H1 (cell line): Measurements from ENCODE around the gene SLC51B. TPM values are rescaled to one million over a fixed set of nuclear protein-coding genes. Genes with fewer than 3 reads are reported as not detected.

Experiments used
- CTCF ChIA-PET: fragments of 300-600 bp; sonication (Branson Sonifier 250); formaldehyde crosslinking; loops from one replicate; lab custom pipeline; 2021; ENCODE audit not compliant: partially characterized antibody; lab: Charles Lee
- POLR2A ChIA-PET: fragments of 300-600 bp; sonication (Branson Sonifier 250); formaldehyde crosslinking; loops from one replicate; lab custom pipeline; 2021; ENCODE audit warnings: inconsistent platforms; ENCODE audit not compliant: partially characterized antibody; lab: Charles Lee
- DNase-seq, 2 experiments: peaks; one replicate each; pipeline versions ENCODE4 v3.0.0 to v3.0.0-alpha.2; 2010 to 2022; ENCODE audit warnings: low spot score in 2 of 2, low read depth in 1 of 2, mixed read lengths in 1 of 2
- FAIRE-seq: peaks from 2 replicates; lab custom pipeline; 2011; peaks lifted over from hg19 to GRCh38; lab: Jason Lieb, UNC
- H2AFZ ChIP-seq: 2 replicates; pipeline ENCODE4 v1.8.1; 2012; ENCODE audit warnings: low read length, inconsistent platforms
- H2AK5ac ChIP-seq: 2 replicates; pipeline ENCODE4 v1.6.1; 2013; ENCODE audit warnings: low read depth, low read length
- H2BK120ac ChIP-seq: replicated peaks from 2 replicates; pipeline ENCODE3; 2013; ENCODE audit warnings: low read depth, low read length, inconsistent platforms
- H2BK12ac ChIP-seq: 2 replicates; pipeline ENCODE4 v1.6.1; 2013; ENCODE audit warnings: low read depth, low read length
- H2BK15ac ChIP-seq: 2 replicates; pipeline ENCODE4 v1.6.1; 2013; ENCODE audit warnings: low read length
- H2BK20ac ChIP-seq: 2 replicates; pipeline ENCODE4 v1.6.1; 2013; ENCODE audit warnings: low read length
- H2BK5ac ChIP-seq: 2 replicates; pipeline ENCODE4 v1.6.1; 2013; ENCODE audit warnings: low read depth, low read length
- H3K14ac ChIP-seq: 2 replicates; pipeline ENCODE4 v1.6.1; 2013; ENCODE audit warnings: inconsistent platforms; ENCODE audit not compliant: insufficient read length
- H3K18ac ChIP-seq: 2 replicates; pipeline ENCODE4 v1.6.1; 2013; ENCODE audit warnings: low read length; ENCODE audit errors: extremely low read depth
- H3K23ac ChIP-seq: 2 replicates; pipeline ENCODE4 v1.6.1; 2013; ENCODE audit warnings: inconsistent platforms; ENCODE audit not compliant: insufficient read length
- H3K23me2 ChIP-seq: 2 replicates; pipeline ENCODE4 v1.6.1; 2013; ENCODE audit warnings: low read depth, low read length
- H3K27ac ChIP-seq: 2 replicates; pipeline ENCODE4 v1.6.1; 2011; ENCODE audit warnings: low read depth, low read length, inconsistent platforms
- H3K27me3 ChIP-seq, 4 experiments: replicated peaks in 1 of 4; 1 replicate in 1 of 4; 2 replicates in 3 of 4; pipeline versions ENCODE4 v1.6.1 to v1.8.1; 2011 to 2013; ENCODE audit warnings: low read length in 3 of 4, mild to moderate bottlenecking in 3 of 4, inconsistent platforms in 2 of 4, mixed read lengths in 2 of 4, moderate library complexity in 1 of 4; ENCODE audit not compliant: control insufficient read depth in 3 of 4, insufficient read depth in 3 of 4; ENCODE audit errors: extremely low read depth in 1 of 4
- H3K36me3 ChIP-seq, 4 experiments: 2 replicates each; pipeline versions ENCODE4 v1.6.1 to v1.8.1; 2011 to 2013; ENCODE audit warnings: mild to moderate bottlenecking in 4 of 4, low read length in 3 of 4, moderate library complexity in 2 of 4, control low read depth in 1 of 4, inconsistent platforms in 1 of 4; ENCODE audit not compliant: insufficient read depth in 4 of 4, control insufficient read depth in 2 of 4
- H3K4ac ChIP-seq: replicated peaks from 2 replicates; pipeline ENCODE3; 2013; ENCODE audit warnings: low read length, low read depth, mixed read lengths, inconsistent platforms; ENCODE audit not compliant: insufficient read length
- H3K4me1 ChIP-seq, 4 experiments: replicated peaks in 1 of 4; 1 replicate in 1 of 4; 2 replicates in 3 of 4; pipeline versions ENCODE4 v1.6.1 to v1.8.1; 2011 to 2013; ENCODE audit warnings: low read length in 3 of 4, inconsistent platforms in 2 of 4, mixed read lengths in 1 of 4; ENCODE audit not compliant: insufficient read depth in 4 of 4, control insufficient read depth in 3 of 4
- H3K4me2 ChIP-seq, 2 experiments: 2 replicates each; pipeline versions ENCODE4 v1.6.1 to v1.8.1; 2011 to 2013; ENCODE audit warnings: low read depth in 2 of 2, low read length in 2 of 2, control low read depth in 1 of 2, inconsistent platforms in 1 of 2, mild to moderate bottlenecking in 1 of 2; ENCODE audit not compliant: insufficient read depth in 1 of 2
- H3K4me3 ChIP-seq, 4 experiments: fragments of 200-600, 300-600 bp in 1 of 4; sonication (generic), shearing (Covaris generic), sonication (Bioruptor Twin) in 1 of 4; 2 replicates each; pipeline versions ENCODE4 v1.5.1 to v1.8.1; 2011 to 2016; ENCODE audit warnings: low read length in 4 of 4, low read depth in 3 of 4, control low read depth in 2 of 4, inconsistent platforms in 2 of 4, mild to moderate bottlenecking in 2 of 4, mixed read lengths in 1 of 4, moderate library complexity in 1 of 4; ENCODE audit not compliant: insufficient read depth in 2 of 4; ENCODE audit errors: extremely low read depth in 1 of 4
- H3K56ac ChIP-seq: replicated peaks from 2 replicates; pipeline ENCODE3; 2013; ENCODE audit warnings: low read depth, mild to moderate bottlenecking, mixed read lengths, low read length, inconsistent platforms; ENCODE audit not compliant: insufficient read length
- H3K79me1 ChIP-seq: 2 replicates; pipeline ENCODE4 v1.6.1; 2013; ENCODE audit warnings: low read depth, low read length, control low read depth
- H3K79me2 ChIP-seq, 2 experiments: 2 replicates each; pipeline versions ENCODE4 v1.6.1 to v1.8.1; 2012 to 2013; ENCODE audit warnings: low read length in 2 of 2, mild to moderate bottlenecking in 2 of 2, inconsistent platforms in 1 of 2; ENCODE audit not compliant: insufficient read depth in 2 of 2, control insufficient read depth in 1 of 2
- H3K9ac ChIP-seq, 4 experiments: replicated peaks in 1 of 4; 1 replicate in 1 of 4; 2 replicates in 3 of 4; pipeline versions ENCODE4 v1.6.1 to v1.8.1; 2011 to 2013; ENCODE audit warnings: low read depth in 3 of 4, low read length in 3 of 4, control low read depth in 2 of 4, mild to moderate bottlenecking in 2 of 4, moderate library complexity in 2 of 4, inconsistent platforms in 1 of 4; ENCODE audit errors: extremely low read depth in 1 of 4
- H3K9me3 ChIP-seq, 2 experiments: 2 replicates each; pipeline versions ENCODE4 v1.6.1 to v1.8.1; 2012 to 2013; ENCODE audit warnings: mild to moderate bottlenecking in 2 of 2, moderate library complexity in 2 of 2, control low read depth in 1 of 2, inconsistent platforms in 1 of 2, low read depth in 1 of 2, low read length in 1 of 2, mixed read lengths in 1 of 2; ENCODE audit not compliant: insufficient read depth in 2 of 2
- H4K20me1 ChIP-seq, 2 experiments: replicated peaks in 1 of 2; 2 replicates each; pipeline versions ENCODE3 to v1.8.1; 2011 to 2013; ENCODE audit warnings: inconsistent platforms in 2 of 2, low read length in 2 of 2, mild to moderate bottlenecking in 1 of 2; ENCODE audit not compliant: insufficient read depth in 2 of 2, control insufficient read depth in 1 of 2
- H4K5ac ChIP-seq: 2 replicates; pipeline ENCODE4 v1.6.1; 2013; ENCODE audit warnings: low read length, low read depth, mixed read lengths, inconsistent platforms; ENCODE audit not compliant: insufficient read length
- H4K8ac ChIP-seq: 2 replicates; pipeline ENCODE4 v1.8.0; 2013; ENCODE audit warnings: mild to moderate bottlenecking, moderate library complexity, low read length, inconsistent platforms; ENCODE audit not compliant: insufficient read depth; ENCODE audit errors: extremely low read depth
- H4K91ac ChIP-seq: replicated peaks from 2 replicates; pipeline ENCODE3; 2013; ENCODE audit warnings: low read length, mixed read lengths, inconsistent platforms; ENCODE audit not compliant: insufficient read length
- HDAC2 ChIP-seq, 2 experiments: fragments of 300-600 bp in 1 of 2; sonication (generic) in 1 of 2; IDR thresholded peaks; 2 replicates each; pipeline ENCODE4 v1.6.1; 2011 to 2012; ENCODE audit warnings: low read depth in 2 of 2, low read length in 2 of 2, mild to moderate bottlenecking in 2 of 2, moderate library complexity in 2 of 2, borderline replicate concordance in 1 of 2, inconsistent platforms in 1 of 2
- WGBS, 2 experiments: shearing (Covaris generic) in 1 of 2; methylation state at CpG; one replicate each; pipeline versions ENCODE4 v1.1.6 to v1.1.7; 2013 to 2015; ENCODE audit warnings: low lambda C conversion rate in 2 of 2, mixed read lengths in 2 of 2, inconsistent platforms in 1 of 2, low coverage in 1 of 2, missing lambda C conversion rate in 1 of 2; ENCODE audit not compliant: insufficient replicate concordance in 2 of 2, insufficient coverage in 1 of 2, insufficient read length in 1 of 2; ENCODE audit errors: extremely low coverage in 1 of 2, missing lambda C conversion rate in 1 of 2; 5-methylcytosine and 5-hydroxymethylcytosine counted together
- polyA plus RNA-seq, 7 experiments: library from polyadenylated mRNA; depleted of rRNA in 3 of 7; stranded (reverse) in 5 of 7; unstranded in 2 of 7; fragments of >200 nt in 5 of 7; fragments of 200-250 nt in 2 of 7; gene quantifications; 1 replicate in 5 of 7; 2 replicates in 1 of 7; 4 replicates in 1 of 7; pipeline versions ENCODE4 v1.2.1 to v1.2.3, GENCODE V29; 2011 to 2013; ENCODE audit warnings: missing spikeins in 2 of 7, mixed read lengths in 2 of 7
- total RNA-seq: library from RNA; stranded (reverse); fragmentation: NEBNext Ultra II Directional; extraction: Animal tissue kit (Norgen Biotek cat#: 25700); gene quantifications from 2 replicates; pipeline ENCODE4 v1.2.1, GENCODE V29; 2021

The SLC51B gene
- total and polyA plus RNA-seq, 2 of the 8 experiments (the other 6 are each of a cell fraction or from before 2014, with no cell fraction given): not detected

GRCh38 chr15:65071381-65071811 lies 26.2 kb downstream of the SLC51B start:
- Histone ChIP-seq H3K27ac (no peak overlapping the region), H3K27me3 (peaks cover 0 to 6% (median 1%) of the 10 kb centered on the region in 4 experiments; a peak in 3 of 7 replicates), H3K4me1 (peaks cover 5 to 19% (median 7%) of the 10 kb centered on the region in 4 experiments), H2BK20ac (no peak overlapping the region), H4K5ac (no peak overlapping the region), H2BK12ac (peak overlapping the region; percentile 60; the same call in 1 of the 2 replicates), H2BK15ac (no peak overlapping the region; the same call in 1 of the 2 replicates), H3K4ac (no peak overlapping the region), H3K36me3 (no peaks in the 10 kb centered on the region), H2AK5ac (no peak overlapping the region), H3K14ac (no peak overlapping the region), H4K91ac (no peak overlapping the region), H2BK5ac (no peak overlapping the region; the same call in 1 of the 2 replicates), H3K4me3 (no peak overlapping the region), H2AFZ (no peak overlapping the region), H2BK120ac (no peak overlapping the region), H3K79me2 (no peaks in the 10 kb centered on the region; a peak in 1 of 4 replicates), H3K18ac (no peak overlapping the region), H4K20me1 (no peaks in the 10 kb centered on the region)
- FAIRE-seq: no peak
- WGBS, 2 experiments: 78% methylated on average over 5 of the region's 5 CpGs; no CpG with 5 or more reads in 1 of the 2 experiments
- ChIA-PET POLR2A (interaction anchor here (8.0 kb wide), 1 partner anchor 11 kb away, joined by 93 read pairs; the partner anchor contains the start of gene KBTBD13), CTCF (interaction anchor here (32.9 kb wide), 1 partner anchor 17 kb away, joined by 1213 read pairs; the partner anchor contains the start of genes RASL12 and SLC51B)
- TF ChIP-seq HDAC2 (IDR thresholded peaks at IDR 0.05; ENCODE audit: borderline replicate concordance in 1 of 2, low read depth in 2 of 2, low read length in 2 of 2): no peak
- TF ChIP-seq, all 59 proteins: peak for 0
- Histone ChIP-seq H4K8ac (peak overlapping the region; percentile 76; the same call in 1 of the 2 replicates), H3K4me2 (0 out of 4 replicates have a peak overlapping the region, but pooled peaks of 1 of the 2 experiments have one; percentile 5), H3K23ac (no peak overlapping the region), H3K9ac (no peak overlapping the region), H3K23me2 (peaks cover 6% of the 10 kb centered on the region; the same call in 1 of the 2 replicates), H3K9me3 (peaks cover 3% of the 10 kb centered on the region in 2 experiments; a peak in 2 of 4 replicates), H3K56ac (no peak overlapping the region), H3K79me1 (peaks cover 3% of the 10 kb centered on the region; the same call in 1 of the 2 replicates)
- no peak for DNase-seq
